Rectal smooth muscle tissue (tissue), 1 donor: ENCODE measurements around the gene PPP2R2D.

ENCODE experiments used
- H3K27ac ChIP-seq: one replicate; pipeline ENCODE4 v1.7.0; 2013; ENCODE audit warnings: low read depth, low read length, inconsistent platforms
- H3K27me3 ChIP-seq: one replicate; pipeline ENCODE4 v1.7.0; 2013; ENCODE audit warnings: low read length; ENCODE audit not compliant: control insufficient read depth, insufficient read depth
- H3K36me3 ChIP-seq: one replicate; pipeline ENCODE4 v1.7.0; 2013; ENCODE audit warnings: low read length; ENCODE audit not compliant: control insufficient read depth, insufficient read depth
- H3K4me1 ChIP-seq: one replicate; pipeline ENCODE4 v1.7.0; 2013; ENCODE audit warnings: low read length; ENCODE audit not compliant: control insufficient read depth, insufficient read depth
- H3K4me3 ChIP-seq: one replicate; pipeline ENCODE4 v1.7.0; 2013; ENCODE audit warnings: low read length
- H3K9ac ChIP-seq: one replicate; pipeline ENCODE4 v1.7.0; 2013; ENCODE audit warnings: low read length

Gene PPP2R2D

GRCh38 chr10:131858583-131859340, 42.0 kb upstream of the PPP2R2D start:
- H3K27ac ChIP-seq, result no peak overlapping the region
- H3K36me3 ChIP-seq, result no peaks in the 10 kb centered on the region
- H3K9ac ChIP-seq, result no peak overlapping the region
- H3K27me3 ChIP-seq, result no peaks in the 10 kb centered on the region
- no peaks in the 10 kb centered on the region for H3K4me1 ChIP-seq
- H3K4me3 ChIP-seq, result no peak overlapping the region

- no peak overlapping the region for H3K27ac ChIP-seq
- no peak overlapping the region for H3K9ac ChIP-seq
- H3K4me1 ChIP-seq, result no peaks in the 10 kb centered on the region
- H3K36me3 ChIP-seq, result no peaks in the 10 kb centered on the region
- no peak overlapping the region for H3K4me3 ChIP-seq
- no peaks in the 10 kb centered on the region for H3K27me3 ChIP-seq
Measured at GRCh38 chr10:131859341-131860020, 41.3 kb upstream of the PPP2R2D start.

- Histone ChIP-seq H3K27me3 (no peaks in the 10 kb centered on the region), H3K4me3 (no peak overlapping the region), H3K9ac (no peak overlapping the region), H3K36me3 (no peaks in the 10 kb centered on the region), H3K27ac (no peak overlapping the region), H3K4me1 (no peaks in the 10 kb centered on the region)
Measured at GRCh38 chr10:131860311-131860710, 40.5 kb upstream of the PPP2R2D start.

- H3K9ac ChIP-seq, result no peak overlapping the region
- H3K36me3 ChIP-seq, result no peaks in the 10 kb centered on the region
- H3K4me1 ChIP-seq, result no peaks in the 10 kb centered on the region
- H3K4me3 ChIP-seq, result no peak overlapping the region
- H3K27me3 ChIP-seq, result no peaks in the 10 kb centered on the region
- H3K27ac ChIP-seq, result no peak overlapping the region
Measured at GRCh38 chr10:131860806-131861440, 39.9 kb upstream of the PPP2R2D start.

- Histone ChIP-seq H3K27ac (no peak overlapping the region), H3K36me3 (no peaks in the 10 kb centered on the region), H3K27me3 (no peaks in the 10 kb centered on the region)
Measured at GRCh38 chr10:131862548-131862947, 38.3 kb upstream of the PPP2R2D start.

GRCh38 chr10:131865223-131865917, 35.4 kb upstream of the PPP2R2D start:
- H3K9ac ChIP-seq, result no peak overlapping the region
- no peaks in the 10 kb centered on the region for H3K4me1 ChIP-seq
- H3K4me3 ChIP-seq, result no peak overlapping the region
- no peaks in the 10 kb centered on the region for H3K27me3 ChIP-seq
- no peaks in the 10 kb centered on the region for H3K36me3 ChIP-seq
- no peak overlapping the region for H3K27ac ChIP-seq

More at GRCh38 chr10:131862548-131862947, 38.3 kb upstream of the PPP2R2D start:
- H3K4me3 ChIP-seq, result no peak overlapping the region
- H3K4me1 ChIP-seq, result no peaks in the 10 kb centered on the region
- no peak overlapping the region for H3K9ac ChIP-seq

GRCh38 chr10:131866673-131867072, 34.1 kb upstream of the PPP2R2D start:
- Histone ChIP-seq H3K4me3 (no peak overlapping the region), H3K36me3 (no peaks in the 10 kb centered on the region), H3K4me1 (no peaks in the 10 kb centered on the region), H3K27ac (no peak overlapping the region), H3K9ac (no peak overlapping the region), H3K27me3 (no peaks in the 10 kb centered on the region)

GRCh38 chr10:131868436-131868835, 32.4 kb upstream of the PPP2R2D start:
- H3K27me3 ChIP-seq, result peaks cover 3% of the 10 kb centered on the region
- no peaks in the 10 kb centered on the region for H3K4me1 ChIP-seq
- H3K9ac ChIP-seq, result no peak overlapping the region

GRCh38 chr10:131869344-131869743, 31.5 kb upstream of the PPP2R2D start:
- H3K9ac ChIP-seq, result no peak overlapping the region
- H3K36me3 ChIP-seq, result no peaks in the 10 kb centered on the region
- no peaks in the 10 kb centered on the region for H3K4me1 ChIP-seq
- H3K27me3 ChIP-seq, result peaks cover 6% of the 10 kb centered on the region
- H3K27ac ChIP-seq, result no peak overlapping the region
- no peak overlapping the region for H3K4me3 ChIP-seq

More at GRCh38 chr10:131868436-131868835, 32.4 kb upstream of the PPP2R2D start:
- H3K4me3 ChIP-seq, result no peak overlapping the region
- no peaks in the 10 kb centered on the region for H3K36me3 ChIP-seq
- H3K27ac ChIP-seq, result no peak overlapping the region

GRCh38 chr10:131870411-131870810, 30.4 kb upstream of the PPP2R2D start:
- Histone ChIP-seq H3K4me3 (no peak overlapping the region), H3K36me3 (no peaks in the 10 kb centered on the region), H3K27me3 (peaks cover 6% of the 10 kb centered on the region), H3K9ac (no peak overlapping the region), H3K27ac (no peak overlapping the region), H3K4me1 (no peaks in the 10 kb centered on the region)

- no peaks in the 10 kb centered on the region for H3K36me3 ChIP-seq
- H3K4me3 ChIP-seq, result no peak overlapping the region
- H3K27ac ChIP-seq, result no peak overlapping the region
- H3K9ac ChIP-seq, result no peak overlapping the region
- H3K27me3 ChIP-seq, result peaks cover 6% of the 10 kb centered on the region
- H3K4me1 ChIP-seq, result no peaks in the 10 kb centered on the region
Measured at GRCh38 chr10:131870831-131871672, 29.8 kb upstream of the PPP2R2D start.
